Stomach (tissue), 9 donors: ENCODE measurements around the gene NECTIN1. TPM values are rescaled to one million over a fixed set of nuclear protein-coding genes. Genes with fewer than 3 reads are reported as not detected.

Source experiments
- DNase-seq, 2 donors: peaks; one replicate each; pipeline versions ENCODE4 v3.0.0 to v3.0.0-alpha.2; 2013 to 2019
- H3K27ac ChIP-seq, 5 donors: fragments of 200-600 bp in 4 of 5; sonication (generic) in 4 of 5; one replicate each; pipeline ENCODE4 v1.5.1; 2013 to 2019; ENCODE audit warnings: mild to moderate bottlenecking in 1 of 5, moderate library complexity in 1 of 5
- H3K27me3 ChIP-seq, 3 donors: fragments of 200-600 bp; sonication (generic); one replicate each; pipeline ENCODE4 v1.5.1; 2017 to 2019; ENCODE audit warnings: mixed run types in 1 of 3
- H3K36me3 ChIP-seq, 4 donors: fragments of 200-600 bp; sonication (generic); 1 replicate in 3 of 4; 2 replicates in 1 of 4; pipeline ENCODE4 v1.5.1; 2016 to 2019
- H3K4me1 ChIP-seq, 4 donors: fragments of 200-600 bp; sonication (generic); one replicate each; pipeline ENCODE4 v1.5.1; 2016 to 2019
- H3K4me3 ChIP-seq, 4 donors: fragments of 200-600 bp; sonication (generic) in 3 of 4; one replicate each; pipeline ENCODE4 v1.5.1; 2016 to 2019; ENCODE audit warnings: mild to moderate bottlenecking in 1 of 4
- H3K9me3 ChIP-seq, 4 donors: fragments of 200-600 bp; sonication (generic); one replicate each; pipeline ENCODE4 v1.5.1; 2016 to 2019
- CTCF ChIP-seq, 7 experiments: fragments of 450-650 bp in 4 of 7; fragments of 200-600 bp in 3 of 7; sonication (generic) in 3 of 7; IDR thresholded peaks; one replicate each; pipeline ENCODE4 v1.5.1; 2016 to 2019; ENCODE audit warnings: antibody characterized with exemption in 7 of 7, control low read depth in 2 of 7, mild to moderate bottlenecking in 1 of 7
- EP300 ChIP-seq: sonication (generic); formaldehyde crosslinking; IDR thresholded peaks from one replicate; pipeline ENCODE4 v1.6.1; 2017; ENCODE audit warnings: antibody characterized with exemption
- POLR2A ChIP-seq, 4 donors: fragments of 450-650 bp; IDR thresholded peaks; one replicate each; pipeline ENCODE4 v1.6.1; 2016; ENCODE audit warnings: antibody characterized with exemption in 4 of 4, control low read depth in 2 of 4, mild to moderate bottlenecking in 1 of 4, moderate library complexity in 1 of 4
- POLR2AphosphoS5 ChIP-seq, 3 donors: sonication (generic); formaldehyde crosslinking; IDR thresholded peaks; one replicate each; pipeline ENCODE4 v1.6.1; 2016; ENCODE audit warnings: antibody characterized with exemption in 3 of 3
- WGBS, 5 donors: extraction: QIAGEN DNeasy Blood & Tissue Kit in 3 of 5; methylation state at CpG; one replicate each; pipeline versions ENCODE4 v1.1.5 to v1.1.7; 2013 to 2018; 5-methylcytosine and 5-hydroxymethylcytosine counted together
- intact Hi-C: fragments of 100-400 bp; cut with DNase I; formaldehyde crosslinking; loops from one replicate; pipeline ENCODE4 v1.15.1; 2023; ENCODE audit warnings: low total_unique reads
- polyA plus RNA-seq, 3 donors: library from polyadenylated mRNA; stranded (reverse); fragments of 200-250 nt; gene quantifications; one replicate each; pipeline ENCODE4 v1.2.3, GENCODE V29; 2013
- total RNA-seq, 5 donors: library from RNA; depleted of rRNA; stranded (reverse); fragments of >200 nt; gene quantifications; one replicate each; pipeline versions ENCODE4 v1.1.0 to v1.2.3, GENCODE V29; 2014 to 2016
- donor health status: healthy with polysubstance abuse.
- donor health status: Bipolar disorder and iron deficiency.
- donor health status: healthy.

NECTIN1 gene
- total and polyA plus RNA-seq, 8 donors: 1.2 to 92.1 (median 6.0) TPM

DNA sequence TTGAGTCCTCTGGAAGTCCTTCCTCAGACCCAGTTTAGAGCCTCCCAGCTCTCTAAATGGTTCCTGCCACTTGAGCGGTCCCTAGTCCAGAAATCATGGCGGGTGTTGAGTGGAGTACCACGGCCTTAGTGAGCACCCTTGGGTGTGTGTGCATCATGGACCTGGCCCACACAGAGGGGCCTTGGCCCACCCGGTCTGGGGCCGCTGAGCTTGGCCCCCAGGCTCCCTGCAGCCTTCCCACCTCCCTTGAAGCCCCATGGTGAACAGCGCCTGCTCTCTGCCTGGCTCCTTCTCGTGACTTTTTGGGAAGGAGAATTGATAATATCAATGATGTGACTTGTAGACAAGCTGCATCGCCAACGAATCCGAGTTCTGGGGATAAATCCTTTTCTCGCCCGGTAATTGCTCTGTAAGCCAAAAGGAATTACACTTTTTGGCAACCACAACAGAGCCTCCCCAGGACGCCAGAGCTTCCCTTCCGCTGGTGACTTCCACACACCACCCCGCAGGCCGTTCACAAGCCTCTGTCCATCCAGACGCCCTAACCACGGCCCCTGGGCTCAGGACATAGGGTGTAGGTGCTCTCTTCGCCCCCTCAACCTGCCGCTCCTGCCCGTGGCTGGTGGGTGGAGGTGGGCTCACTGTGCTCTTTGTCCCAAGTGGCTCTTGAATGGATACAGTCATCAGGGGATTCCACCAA lies 93.8 kb downstream of the NECTIN1 start:
- WGBS, 5 donors: 82 to 88% (median 85%) methylated on average over 20 to 21 of the region's 21 CpGs

GRCh38 chr11:119634301-119634700 lies 94.7 kb downstream of the NECTIN1 start:
- DNase-seq: no peak
- no peaks in the 10 kb centered on the region for H3K9me3 ChIP-seq
- TF ChIP-seq POLR2AphosphoS5 (IDR thresholded peaks at IDR 0.05) (no peak), CTCF (IDR thresholded peaks at IDR 0.05) (no peak), POLR2A (IDR thresholded peaks at IDR 0.05) (no peak), EP300 (no peak)
- intact Hi-C loops: loop anchor here (10.0 kb wide), 1 partner anchor 80 kb away; no protein-coding TSS in a partner anchor
- H3K4me3 ChIP-seq: no peak overlapping the region
- H3K27me3 ChIP-seq: peaks cover 0 to 23% (median 0%) of the 10 kb centered on the region in 3 donors
- WGBS, 5 donors: 88 to 91% (median 89%) methylated on average over 15 of the region's 15 CpGs
- no peak overlapping the region for H3K27ac ChIP-seq
- no peaks in the 10 kb centered on the region for H3K4me1 ChIP-seq
- no peaks in the 10 kb centered on the region for H3K36me3 ChIP-seq

More for the DNA sequence above, 93.8 kb downstream of the NECTIN1 start:
- TF ChIP-seq EP300 (no peak), CTCF (IDR thresholded peaks at IDR 0.05) (no peak), POLR2AphosphoS5 (IDR thresholded peaks at IDR 0.05) (no peak), POLR2A (IDR thresholded peaks at IDR 0.05) (no peak)
- DNase-seq: no peak
- intact Hi-C loops: loop anchor here (10.0 kb wide), 1 partner anchor 80 kb away; no protein-coding TSS in a partner anchor
- Histone ChIP-seq H3K36me3 (no peaks in the 10 kb centered on the region), H3K27ac (no peak overlapping the region), H3K27me3 (peaks cover 0 to 30% (median 0%) of the 10 kb centered on the region in 3 donors), H3K4me1 (no peaks in the 10 kb centered on the region), H3K4me3 (no peak overlapping the region), H3K9me3 (no peaks in the 10 kb centered on the region)

DNA sequence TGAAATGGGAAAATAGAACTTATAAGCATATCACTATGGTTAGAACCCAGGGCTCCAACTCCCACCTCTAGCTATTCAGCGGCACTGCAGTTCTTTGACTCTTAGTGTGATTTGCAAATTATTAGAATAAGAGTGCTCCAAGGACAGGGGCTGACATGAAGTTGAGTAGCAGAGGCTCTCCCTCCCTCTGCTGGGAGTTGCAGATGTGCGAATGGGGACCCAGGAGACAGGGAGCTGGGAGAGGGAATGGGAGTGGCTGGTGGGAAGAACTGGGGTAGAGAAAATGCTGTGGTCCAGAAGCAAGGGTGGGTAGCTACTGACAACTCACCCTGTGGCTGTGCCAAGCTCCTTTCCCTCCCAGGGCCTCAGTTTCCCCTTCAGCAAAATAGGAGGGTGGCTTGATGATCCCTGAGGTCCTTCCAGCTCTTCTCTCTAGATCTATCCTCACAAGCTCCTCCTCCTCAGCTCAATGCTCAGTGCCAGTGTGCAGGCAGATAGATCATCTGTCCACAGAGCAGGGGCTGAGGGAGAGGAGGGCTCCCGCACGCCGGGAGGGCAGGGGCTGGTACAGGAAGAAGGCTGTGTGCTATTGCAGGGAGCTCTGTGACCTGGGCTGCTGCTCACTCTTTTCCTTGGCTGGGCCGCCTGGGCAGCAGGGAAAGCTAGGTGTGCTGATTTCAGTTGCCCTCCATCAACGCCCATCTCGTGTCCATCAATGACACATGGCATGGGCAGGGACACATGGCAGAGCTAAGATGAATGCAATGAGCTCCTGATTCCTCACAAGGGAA lies 99.0 kb downstream of the NECTIN1 start:
- Histone ChIP-seq H3K9me3 (no peaks in the 10 kb centered on the region), H3K4me3 (no peak overlapping the region), H3K4me1 (peaks cover 0 to 6% (median 0%) of the 10 kb centered on the region in 4 donors), H3K27ac (no peak overlapping the region), H3K36me3 (no peaks in the 10 kb centered on the region), H3K27me3 (peaks cover 0 to 23% (median 0%) of the 10 kb centered on the region in 3 donors)
- intact Hi-C loops: loop anchor here (10.0 kb wide), 1 partner anchor 75 kb away; no protein-coding TSS in a partner anchor
- no peak for DNase-seq
- TF ChIP-seq EP300: no peak
- no peak for TF ChIP-seq POLR2A (IDR thresholded peaks at IDR 0.05)
- no peak for TF ChIP-seq CTCF (IDR thresholded peaks at IDR 0.05)
- TF ChIP-seq POLR2AphosphoS5 (IDR thresholded peaks at IDR 0.05): no peak
- 68 to 97% (median 79%) methylated on average over 6 to 8 of the region's 8 CpGs for WGBS, 5 donors

GRCh38 chr11:119629085-119629484 lies 99.9 kb downstream of the NECTIN1 start:
- H3K36me3 ChIP-seq: no peaks in the 10 kb centered on the region
- no peak for DNase-seq
- no peak overlapping the region for H3K27ac ChIP-seq
- peaks cover 0 to 6% (median 0%) of the 10 kb centered on the region in 4 donors for H3K4me1 ChIP-seq
- no peak for TF ChIP-seq CTCF (IDR thresholded peaks at IDR 0.05)
- no peak for TF ChIP-seq POLR2A (IDR thresholded peaks at IDR 0.05)
- no peak for TF ChIP-seq EP300
- TF ChIP-seq POLR2AphosphoS5 (IDR thresholded peaks at IDR 0.05): no peak
- 69 to 82% (median 76%) methylated on average over 6 to 8 of the region's 9 CpGs for WGBS, 5 donors
- intact Hi-C loops: no loop called here
- H3K9me3 ChIP-seq: no peaks in the 10 kb centered on the region
- peaks cover 0 to 32% (median 0%) of the 10 kb centered on the region in 3 donors for H3K27me3 ChIP-seq
- no peak overlapping the region for H3K4me3 ChIP-seq
